Liver (tissue), 9 donors: ENCODE results near the gene ZRSR2. TPM values are rescaled to one million over a fixed set of nuclear protein-coding genes. Genes with fewer than 3 reads are reported as not detected.

Source experiments
- DNase-seq: peaks from one replicate; pipeline ENCODE4 v3.0.0-alpha.2; 2017; ENCODE audit warnings: low spot score
- H3K27ac ChIP-seq, 2 donors: one replicate each; pipeline ENCODE4 v1.7.0; 2013; ENCODE audit warnings: inconsistent platforms in 2 of 2, low read length in 2 of 2, control low read depth in 1 of 2, low read depth in 1 of 2, mild to moderate bottlenecking in 1 of 2
- H3K27me3 ChIP-seq, 4 donors: one replicate each; pipeline versions ENCODE4 v1.6.1 to v1.7.0; 2013; ENCODE audit warnings: low read length in 3 of 4, inconsistent platforms in 1 of 4, mild to moderate bottlenecking in 1 of 4, moderate library complexity in 1 of 4; ENCODE audit not compliant: control insufficient read depth in 4 of 4, insufficient read depth in 4 of 4
- H3K36me3 ChIP-seq, 4 donors: one replicate each; pipeline versions ENCODE4 v1.6.1 to v1.7.0; 2013; ENCODE audit warnings: low read length in 3 of 4, mild to moderate bottlenecking in 3 of 4, low read depth in 1 of 4, moderate library complexity in 1 of 4; ENCODE audit not compliant: control insufficient read depth in 4 of 4, insufficient read depth in 3 of 4
- H3K4me1 ChIP-seq, 4 donors: one replicate each; pipeline versions ENCODE4 v1.6.1 to v1.7.0; 2013; ENCODE audit warnings: low read length in 3 of 4, mild to moderate bottlenecking in 3 of 4, moderate library complexity in 1 of 4; ENCODE audit not compliant: control insufficient read depth in 4 of 4, insufficient read depth in 4 of 4
- H3K4me3 ChIP-seq, 3 donors: one replicate each; pipeline versions ENCODE4 v1.6.1 to v1.7.0; 2013; ENCODE audit warnings: low read length in 3 of 3, control low read depth in 1 of 3, low read depth in 1 of 3, mild to moderate bottlenecking in 1 of 3
- H3K9ac ChIP-seq, 2 donors: one replicate each; pipeline ENCODE4 v1.7.0; 2013; ENCODE audit warnings: low read length in 2 of 2, mild to moderate bottlenecking in 2 of 2, moderate library complexity in 2 of 2, control low read depth in 1 of 2, low read depth in 1 of 2
- H3K9me3 ChIP-seq, 4 donors: one replicate each; pipeline versions ENCODE4 v1.6.1 to v1.7.0; 2013; ENCODE audit warnings: low read length in 3 of 4; ENCODE audit not compliant: control insufficient read depth in 4 of 4
- CTCF ChIP-seq: fragments of 150-350 bp; IDR thresholded peaks from 2 replicates; pipeline ENCODE4 v1.5.1; 2017; ENCODE audit warnings: improper control_type of control experiment, low read depth, low read length; ENCODE audit not compliant: missing input control
- EGR1 ChIP-seq, 2 donors: IDR thresholded peaks; 2 replicates each; pipeline ENCODE4 v1.6.1; 2016 to 2018; ENCODE audit warnings: antibody characterized with exemption in 2 of 2, low read depth in 2 of 2
- FOXA1 ChIP-seq: IDR thresholded peaks from 2 replicates; pipeline ENCODE4 v1.6.1; 2016; ENCODE audit warnings: antibody characterized with exemption
- FOXA2 ChIP-seq: IDR thresholded peaks from 2 replicates; pipeline ENCODE4 v1.6.1; 2016; ENCODE audit warnings: antibody characterized with exemption
- GABPA ChIP-seq, 2 donors: IDR thresholded peaks in 1 of 2; conservative IDR thresholded peaks in 1 of 2; 2 replicates each; pipeline ENCODE4 v1.6.1; 2016; ENCODE audit warnings: antibody characterized with exemption in 2 of 2, mild to moderate bottlenecking in 1 of 2, moderate library complexity in 1 of 2
- HNF4A ChIP-seq, 2 donors: conservative IDR thresholded peaks; 2 replicates each; pipeline ENCODE4 v1.6.1; 2016; ENCODE audit warnings: antibody characterized with exemption in 2 of 2, mild to moderate bottlenecking in 2 of 2
- HNF4G ChIP-seq: IDR thresholded peaks from 2 replicates; pipeline ENCODE4 v1.6.1; 2016; ENCODE audit warnings: antibody characterized with exemption
- JUND ChIP-seq, 2 donors: IDR thresholded peaks; 2 replicates each; pipeline ENCODE4 v1.6.1; 2016; ENCODE audit warnings: antibody characterized with exemption in 2 of 2
- NR2F2 ChIP-seq: IDR thresholded peaks from 2 replicates; pipeline ENCODE4 v1.6.1; 2016; ENCODE audit warnings: antibody characterized with exemption
- RAD21 ChIP-seq, 2 donors: IDR thresholded peaks; 2 replicates each; pipeline ENCODE4 v1.6.1; 2016; ENCODE audit warnings: antibody characterized with exemption in 2 of 2, mild to moderate bottlenecking in 2 of 2
- REST ChIP-seq: IDR thresholded peaks from 2 replicates; pipeline ENCODE4 v1.6.1; 2016; ENCODE audit warnings: antibody characterized with exemption, mild to moderate bottlenecking
- RXRA ChIP-seq, 2 donors: IDR thresholded peaks; 2 replicates each; pipeline ENCODE4 v1.6.1; 2017 to 2018; ENCODE audit warnings: antibody characterized with exemption in 2 of 2, mild to moderate bottlenecking in 1 of 2
- SP1 ChIP-seq: IDR thresholded peaks from 2 replicates; pipeline ENCODE4 v1.6.1; 2018; ENCODE audit warnings: antibody characterized with exemption, mild to moderate bottlenecking
- TAF1 ChIP-seq: conservative IDR thresholded peaks from 2 replicates; pipeline ENCODE4 v1.6.1; 2016; ENCODE audit warnings: antibody characterized with exemption, mild to moderate bottlenecking
- YY1 ChIP-seq: IDR thresholded peaks from 2 replicates; pipeline ENCODE4 v1.6.1; 2016; ENCODE audit warnings: antibody characterized with exemption, mild to moderate bottlenecking
- WGBS: extraction: QIAGEN DNeasy Blood & Tissue Kit; methylation state at CpG from one replicate; pipeline ENCODE4 v1.1.7; 2013; 5-methylcytosine and 5-hydroxymethylcytosine counted together
- polyA plus RNA-seq, 2 donors: library from polyadenylated mRNA; stranded (reverse) in 1 of 2; unstranded in 1 of 2; fragments of 200-250 nt in 1 of 2; fragments of >200 nt in 1 of 2; fragmentation: Nextera tagmentation in 1 of 2; extraction: Ambion mirVana in 1 of 2; gene quantifications; one replicate each; pipeline versions ENCODE4 v1.2.1 to v1.2.3, GENCODE V29; 2013 to 2015
- total RNA-seq, 2 donors: library from RNA; depleted of rRNA; stranded (reverse); fragments of >200 nt; gene quantifications; one replicate each; pipeline ENCODE4 v1.2.3, GENCODE V29; 2014
- TF ChIP-seq, protein P1 (sequence below): IDR thresholded peaks from 2 replicates; pipeline ENCODE4 v1.6.1; 2016; ENCODE audit warnings: antibody characterized with exemption
- TF ChIP-seq, protein P2 (sequence below): IDR thresholded peaks from 2 replicates; pipeline ENCODE4 v1.6.1; 2016; ENCODE audit warnings: antibody characterized with exemption
- TF ChIP-seq, protein P3 (sequence below): IDR thresholded peaks from 2 replicates; pipeline ENCODE4 v1.6.1; 2016; ENCODE audit warnings: antibody characterized with exemption
- donor health status: healthy.
- donor health status: healthy.
- donor health status: healthy.
- donor health status: healthy.
- donor health status: healthy.

The ZRSR2 gene
- total and polyA plus RNA-seq, 4 donors = 1.4 to 7.0 (median 3.0) TPM

DNA sequence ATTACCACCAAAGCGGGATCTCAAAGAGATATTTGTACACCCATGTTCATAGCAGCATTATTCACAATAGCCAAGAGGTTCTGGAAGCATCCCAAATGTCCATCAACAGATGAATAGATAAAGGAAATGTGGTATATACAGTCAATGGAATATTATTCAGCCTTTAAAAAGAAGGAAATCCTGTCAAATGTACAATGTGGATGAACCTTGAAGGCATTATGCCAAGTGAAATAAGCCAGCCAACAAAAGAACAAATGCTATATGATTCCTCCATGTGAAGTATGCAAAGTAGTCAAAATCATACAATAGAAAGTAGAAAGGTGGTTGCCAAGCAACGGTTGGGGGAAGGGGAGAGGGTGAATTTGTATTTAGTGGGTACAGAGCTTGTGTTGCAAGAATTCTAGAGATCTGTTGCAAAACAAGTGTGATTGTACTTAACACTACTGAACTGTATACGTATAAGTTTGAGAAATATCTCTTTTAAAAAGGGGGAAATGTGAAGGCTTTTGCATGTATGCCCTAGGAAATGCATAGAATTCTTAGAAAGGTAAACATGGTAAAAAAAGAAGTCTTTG is 5.0 kb upstream of the ZRSR2 start:
- no peak overlapping the region for H3K4me3 ChIP-seq
- TF ChIP-seq RAD21 (IDR thresholded peaks at IDR 0.05) = no peak
- no peak for TF ChIP-seq NR2F2
- TF ChIP-seq YY1 = no peak
- no peak for TF ChIP-seq RXRA (IDR thresholded peaks at IDR 0.05)
- no peak for TF ChIP-seq TAF1
- no peak for TF ChIP-seq JUND (IDR thresholded peaks at IDR 0.05)
- TF ChIP-seq REST = no peak
- TF ChIP-seq FOXA1 = no peak
- no peak for TF ChIP-seq CTCF
- TF ChIP-seq FOXA2 = no peak
- TF ChIP-seq GABPA (IDR thresholded peaks at IDR 0.05 in 1 of 2, conservative IDR thresholded peaks at IDR 0.05 in 1 of 2) = no peak
- TF ChIP-seq HNF4A (conservative IDR thresholded peaks at IDR 0.05) = no peak
- TF ChIP-seq, protein P1, sequence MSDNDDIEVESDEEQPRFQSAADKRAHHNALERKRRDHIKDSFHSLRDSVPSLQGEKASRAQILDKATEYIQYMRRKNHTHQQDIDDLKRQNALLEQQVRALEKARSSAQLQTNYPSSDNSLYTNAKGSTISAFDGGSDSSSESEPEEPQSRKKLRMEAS = no peak
- no peak for TF ChIP-seq HNF4G
- TF ChIP-seq SP1 = no peak
- TF ChIP-seq EGR1 (IDR thresholded peaks at IDR 0.05; ENCODE audit: low read depth in 2 of 2) = no peak
- TF ChIP-seq, protein P2, sequence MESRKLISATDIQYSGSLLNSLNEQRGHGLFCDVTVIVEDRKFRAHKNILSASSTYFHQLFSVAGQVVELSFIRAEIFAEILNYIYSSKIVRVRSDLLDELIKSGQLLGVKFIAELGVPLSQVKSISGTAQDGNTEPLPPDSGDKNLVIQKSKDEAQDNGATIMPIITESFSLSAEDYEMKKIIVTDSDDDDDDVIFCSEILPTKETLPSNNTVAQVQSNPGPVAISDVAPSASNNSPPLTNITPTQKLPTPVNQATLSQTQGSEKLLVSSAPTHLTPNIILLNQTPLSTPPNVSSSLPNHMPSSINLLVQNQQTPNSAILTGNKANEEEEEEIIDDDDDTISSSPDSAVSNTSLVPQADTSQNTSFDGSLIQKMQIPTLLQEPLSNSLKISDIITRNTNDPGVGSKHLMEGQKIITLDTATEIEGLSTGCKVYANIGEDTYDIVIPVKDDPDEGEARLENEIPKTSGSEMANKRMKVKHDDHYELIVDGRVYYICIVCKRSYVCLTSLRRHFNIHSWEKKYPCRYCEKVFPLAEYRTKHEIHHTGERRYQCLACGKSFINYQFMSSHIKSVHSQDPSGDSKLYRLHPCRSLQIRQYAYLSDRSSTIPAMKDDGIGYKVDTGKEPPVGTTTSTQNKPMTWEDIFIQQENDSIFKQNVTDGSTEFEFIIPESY = no peak
- TF ChIP-seq, protein P3, sequence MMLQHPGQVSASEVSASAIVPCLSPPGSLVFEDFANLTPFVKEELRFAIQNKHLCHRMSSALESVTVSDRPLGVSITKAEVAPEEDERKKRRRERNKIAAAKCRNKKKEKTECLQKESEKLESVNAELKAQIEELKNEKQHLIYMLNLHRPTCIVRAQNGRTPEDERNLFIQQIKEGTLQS = no peak
- H3K27me3 ChIP-seq = no peaks in the 10 kb centered on the region
- DNase-seq = no peak
- peaks cover 0 to 3% (median under 1%) of the 10 kb centered on the region in 4 donors for H3K36me3 ChIP-seq
- no peak overlapping the region for H3K27ac ChIP-seq
- no peak overlapping the region for H3K9ac ChIP-seq
- peaks cover 0 to 6% (median 6%) of the 10 kb centered on the region in 4 donors for H3K4me1 ChIP-seq
- no peaks in the 10 kb centered on the region for H3K9me3 ChIP-seq
- 94% methylated on average over 3 of the region's 3 CpGs for WGBS
